DND-41 (cell line): ENCODE measurements around the gene ZNF212.

ENCODE experiments used
- ATAC-seq: fragments of 200-7000 bp; cut with Tn5 transposase; 3 replicates; pipeline ENCODE4 v1.9.1; 2021; ENCODE audit warnings: low read depth; ENCODE audit not compliant: insufficient read depth
- DNase-seq: peaks from one replicate; pipeline ENCODE4 v3.0.0-alpha.2; 2020
- H2AFZ ChIP-seq: 2 replicates; pipeline ENCODE4 v1.6.0; 2012; ENCODE audit warnings: low read depth, low read length
- H3K27ac ChIP-seq: 2 replicates; pipeline ENCODE4 v1.5.1; 2012; ENCODE audit warnings: low read length, inconsistent platforms
- H3K27me3 ChIP-seq: fragments of 200-600 bp; sonication (generic); 2 replicates; pipeline ENCODE4 v1.6.0; 2012; ENCODE audit warnings: low read length, mild to moderate bottlenecking, inconsistent platforms; ENCODE audit not compliant: insufficient read depth, poor library complexity
- H3K36me3 ChIP-seq: 2 replicates; pipeline ENCODE4 v1.5.1; 2012; ENCODE audit warnings: low read length, inconsistent platforms; ENCODE audit not compliant: insufficient read depth
- H3K4me1 ChIP-seq: 2 replicates; pipeline ENCODE4 v1.5.1; 2012; ENCODE audit warnings: mild to moderate bottlenecking, low read length; ENCODE audit not compliant: insufficient read depth
- H3K4me2 ChIP-seq: 2 replicates; pipeline ENCODE4 v1.6.0; 2012; ENCODE audit warnings: mild to moderate bottlenecking, moderate library complexity, low read length, inconsistent platforms; ENCODE audit not compliant: insufficient read depth
- H3K4me3 ChIP-seq, 2 experiments: fragments of 200-600 bp in 1 of 2; shearing (Covaris generic) in 1 of 2; 2 replicates each; pipeline ENCODE4 v1.5.1; 2012 to 2016; ENCODE audit warnings: inconsistent platforms in 2 of 2, low read length in 2 of 2, mild to moderate bottlenecking in 2 of 2, low read depth in 1 of 2, moderate library complexity in 1 of 2
- H3K79me2 ChIP-seq: 2 replicates; pipeline ENCODE4 v1.6.0; 2012; ENCODE audit warnings: low read length, inconsistent platforms; ENCODE audit not compliant: insufficient read depth
- H3K9ac ChIP-seq: 2 replicates; pipeline ENCODE4 v1.6.0; 2012; ENCODE audit warnings: low read depth, mild to moderate bottlenecking, inconsistent platforms, low read length, moderate library complexity
- H3K9me3 ChIP-seq: 2 replicates; pipeline ENCODE4 v1.5.1; 2012; ENCODE audit warnings: low read length, moderate library complexity, mild to moderate bottlenecking, inconsistent platforms; ENCODE audit not compliant: insufficient read depth, severe bottlenecking
- H4K20me1 ChIP-seq: 2 replicates; pipeline ENCODE4 v1.6.0; 2012; ENCODE audit warnings: low read length; ENCODE audit not compliant: insufficient read depth
- EZH2 ChIP-seq: IDR thresholded peaks from 3 replicates; pipeline ENCODE4 v1.6.1; 2012; ENCODE audit warnings: borderline replicate concordance, low read depth, mild to moderate bottlenecking, moderate library complexity, low read length, inconsistent platforms; ENCODE audit not compliant: severe bottlenecking
- TF ChIP-seq, protein P1 (sequence below): IDR thresholded peaks from 2 replicates; pipeline ENCODE4 v1.5.1; 2012; ENCODE audit warnings: borderline replicate concordance, low read length, moderate library complexity, mild to moderate bottlenecking; ENCODE audit not compliant: poor library complexity, severe bottlenecking; ENCODE audit errors: extremely low read depth

Gene ZNF212

DNA sequence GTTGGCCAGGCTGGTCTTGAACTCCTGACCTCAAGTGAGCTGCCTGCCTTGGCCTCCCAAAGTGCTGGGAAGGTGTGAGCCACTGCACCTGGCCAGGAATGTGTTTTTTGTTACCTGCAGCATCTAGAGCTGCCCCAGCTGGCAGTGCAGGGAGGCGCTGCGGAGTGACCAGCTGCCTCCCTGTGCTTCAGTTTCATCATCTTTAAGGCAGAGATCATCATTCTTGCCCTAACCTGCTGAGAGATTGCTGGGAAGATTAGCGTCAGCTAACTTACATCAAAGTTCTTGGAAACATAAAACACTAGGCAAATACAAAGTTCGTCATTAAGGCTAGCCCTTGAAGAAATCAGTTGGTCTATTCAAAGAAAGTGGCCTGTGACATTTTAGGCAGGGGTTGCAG is 41.8 kb upstream of the ZNF212 start:
- Histone ChIP-seq H3K4me1 (peaks cover 33% of the 10 kb centered on the region), H3K9ac (peak overlapping the region; percentile 82; the same call in 1 of the 2 replicates), H3K27ac (no peak overlapping the region), H4K20me1 (peaks cover 25% of the 10 kb centered on the region), H3K9me3 (no peaks in the 10 kb centered on the region), H3K27me3 (no peaks in the 10 kb centered on the region), H3K79me2 (peaks cover 63% of the 10 kb centered on the region), H3K36me3 (peaks cover 46% of the 10 kb centered on the region), H3K4me2 (peak overlapping the region; percentile 81; the same call in 1 of the 2 replicates), H3K4me3 (0 out of 4 replicates have a peak overlapping the region, but pooled peaks of 1 of the 2 experiments have one; percentile 20), H2AFZ (no peak overlapping the region)
- ATAC-seq (no peak), DNase-seq (no peak)
- TF ChIP-seq, protein P1, sequence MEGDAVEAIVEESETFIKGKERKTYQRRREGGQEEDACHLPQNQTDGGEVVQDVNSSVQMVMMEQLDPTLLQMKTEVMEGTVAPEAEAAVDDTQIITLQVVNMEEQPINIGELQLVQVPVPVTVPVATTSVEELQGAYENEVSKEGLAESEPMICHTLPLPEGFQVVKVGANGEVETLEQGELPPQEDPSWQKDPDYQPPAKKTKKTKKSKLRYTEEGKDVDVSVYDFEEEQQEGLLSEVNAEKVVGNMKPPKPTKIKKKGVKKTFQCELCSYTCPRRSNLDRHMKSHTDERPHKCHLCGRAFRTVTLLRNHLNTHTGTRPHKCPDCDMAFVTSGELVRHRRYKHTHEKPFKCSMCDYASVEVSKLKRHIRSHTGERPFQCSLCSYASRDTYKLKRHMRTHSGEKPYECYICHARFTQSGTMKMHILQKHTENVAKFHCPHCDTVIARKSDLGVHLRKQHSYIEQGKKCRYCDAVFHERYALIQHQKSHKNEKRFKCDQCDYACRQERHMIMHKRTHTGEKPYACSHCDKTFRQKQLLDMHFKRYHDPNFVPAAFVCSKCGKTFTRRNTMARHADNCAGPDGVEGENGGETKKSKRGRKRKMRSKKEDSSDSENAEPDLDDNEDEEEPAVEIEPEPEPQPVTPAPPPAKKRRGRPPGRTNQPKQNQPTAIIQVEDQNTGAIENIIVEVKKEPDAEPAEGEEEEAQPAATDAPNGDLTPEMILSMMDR, result no peak
- no peak for TF ChIP-seq EZH2

DNA sequence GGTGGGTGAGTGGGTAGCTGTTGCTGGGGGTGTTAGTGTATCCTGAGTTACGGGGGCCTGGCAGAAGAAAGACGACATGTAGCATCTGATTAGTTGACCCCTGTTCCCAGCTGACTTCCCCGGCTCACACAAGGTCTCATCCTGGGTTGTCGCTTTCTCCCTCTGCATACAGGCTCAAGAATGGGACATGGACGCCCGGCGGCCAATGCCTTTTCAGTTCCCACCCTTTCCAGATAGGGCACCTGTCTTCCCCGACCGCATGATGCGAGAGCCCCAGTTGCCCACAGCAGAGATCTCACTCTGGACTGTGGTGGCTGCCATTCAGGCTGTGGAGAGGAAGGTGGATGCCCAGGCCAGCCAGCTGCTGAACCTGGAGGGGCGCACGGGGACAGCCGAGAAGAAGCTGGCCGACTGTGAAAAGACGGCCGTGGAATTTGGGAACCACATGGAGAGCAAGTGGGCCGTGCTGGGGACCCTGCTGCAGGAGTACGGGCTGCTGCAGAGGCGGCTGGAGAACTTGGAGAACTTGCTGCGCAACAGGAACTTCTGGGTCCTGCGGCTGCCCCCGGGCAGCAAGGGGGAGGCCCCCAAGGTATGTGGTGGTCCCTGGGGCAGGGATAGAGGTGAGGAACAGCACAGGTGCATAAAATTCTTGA is 41.2 kb upstream of the ZNF212 start:
- no peak overlapping the region for H3K4me3 ChIP-seq
- peaks cover 33% of the 10 kb centered on the region for H3K4me1 ChIP-seq
- H3K9me3 ChIP-seq, result no peaks in the 10 kb centered on the region
- H3K9ac ChIP-seq, result no peak overlapping the region
- peaks cover 69% of the 10 kb centered on the region for H3K79me2 ChIP-seq
- no peak for ATAC-seq
- H2AFZ ChIP-seq, result no peak overlapping the region
- peaks cover 29% of the 10 kb centered on the region for H4K20me1 ChIP-seq
- peak overlapping the region; percentile 81; the same call in 1 of the 2 replicates for H3K4me2 ChIP-seq
- DNase-seq, result no peak
- H3K27me3 ChIP-seq, result no peaks in the 10 kb centered on the region
- peaks cover 53% of the 10 kb centered on the region for H3K36me3 ChIP-seq
- TF ChIP-seq, protein P1, result no peak
- no peak for TF ChIP-seq EZH2
- H3K27ac ChIP-seq, result no peak overlapping the region

DNA sequence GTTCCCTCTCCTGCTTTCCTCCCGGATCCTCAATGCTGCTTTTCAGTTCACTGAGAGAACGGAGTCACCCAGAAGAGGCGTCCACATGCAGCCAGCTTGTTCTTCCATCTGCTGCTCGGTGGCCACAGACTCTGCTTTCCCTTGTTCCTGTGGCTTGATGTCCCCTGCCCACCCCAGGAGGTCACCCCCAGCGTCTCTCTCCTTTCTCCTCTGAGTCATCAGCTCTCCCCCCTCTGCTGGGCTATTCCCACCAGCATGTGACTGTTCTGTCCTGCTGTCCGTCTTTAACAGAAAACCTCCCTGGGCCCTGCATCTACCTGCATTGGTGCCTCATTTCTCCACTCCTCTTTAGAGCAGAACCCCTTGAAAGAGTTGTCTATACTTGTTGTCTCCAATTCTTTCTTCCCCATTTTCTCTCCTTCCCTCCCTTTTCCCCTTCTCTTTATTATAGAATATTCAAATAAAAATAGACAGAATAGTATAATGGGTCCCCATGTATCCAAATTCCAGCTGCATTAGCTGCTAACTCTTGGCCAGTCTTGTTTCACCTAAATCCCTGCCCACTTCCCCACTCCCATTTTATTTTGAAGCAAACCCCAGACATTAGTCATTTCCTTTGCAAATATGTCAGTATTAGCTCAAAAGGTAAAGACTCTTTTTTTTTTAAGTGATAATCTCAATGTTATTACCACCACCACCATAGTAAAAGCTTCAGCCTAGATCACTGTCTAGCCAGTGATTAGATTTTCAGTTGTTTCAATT is 40.0 kb upstream of the ZNF212 start:
- Histone ChIP-seq H3K36me3 (peaks cover 64% of the 10 kb centered on the region), H3K27me3 (no peaks in the 10 kb centered on the region), H2AFZ (no peak overlapping the region), H3K4me1 (peaks cover 33% of the 10 kb centered on the region), H3K4me2 (0 out of 2 replicates have a peak overlapping the region, but pooled peaks have one; percentile 16), H3K4me3 (no peak overlapping the region), H3K9ac (no peak overlapping the region), H4K20me1 (peaks cover 39% of the 10 kb centered on the region), H3K79me2 (peaks cover 80% of the 10 kb centered on the region), H3K9me3 (no peaks in the 10 kb centered on the region), H3K27ac (no peak overlapping the region)
- no peak for ATAC-seq
- no peak for DNase-seq
- TF ChIP-seq, protein P1, result no peak
- TF ChIP-seq EZH2, result no peak
